G401 (cell line): ENCODE measurements around the gene DACT3. TPM values are rescaled to one million over a fixed set of nuclear protein-coding genes. Genes with fewer than 3 reads are reported as not detected.

Source experiments
- DNase-seq: peaks from one replicate; pipeline ENCODE4 v3.0.0-alpha.2; 2015; ENCODE audit warnings: low spot score
- in situ Hi-C: cut with HindIII; loops from 2 replicates; pipeline ENCODE4 v1.10.0; 2016; ENCODE audit warnings: low sequenced_read_pairs, mixed read lengths
- total RNA-seq: library from RNA; depleted of rRNA; stranded (reverse); fragments of >200 nt; shearing (Covaris generic); gene quantifications from 2 replicates; pipeline ENCODE4 v1.2.3, GENCODE V29; 2014; rRNA removed

Gene DACT3
- total RNA-seq, 1 experiment from 2014 or later, result 12.0 TPM

GRCh38 chr19:46605356-46605821 is 55.6 kb downstream of the DACT3 start:
- in situ Hi-C loops, result no loop called here
- DNase-seq, result no peak

GRCh38 chr19:46604781-46605355 is 56.1 kb downstream of the DACT3 start:
- DNase-seq, result peak; percentile 51
- in situ Hi-C loops, result loop anchor here (5.0 kb wide), 1 partner anchor 73 kb away; no protein-coding TSS in a partner anchor

- DNase-seq, result peak; percentile 39
- in situ Hi-C loops, result loop anchor here (5.0 kb wide), 1 partner anchor 71 kb away; no protein-coding TSS in a partner anchor
Observed at GRCh38 chr19:46603752-46604231, 57.2 kb downstream of the DACT3 start.

- in situ Hi-C loops, result loop anchor here (5.0 kb wide), 1 partner anchor 71 kb away; no protein-coding TSS in a partner anchor
- DNase-seq, result no peak
Observed at GRCh38 chr19:46603195-46603637, 57.8 kb downstream of the DACT3 start.

- peak; percentile 35 for DNase-seq
- in situ Hi-C loops, result loop anchor here (5.0 kb wide), 1 partner anchor 70 kb away; no protein-coding TSS in a partner anchor
Observed at GRCh38 chr19:46602392-46603194, 58.4 kb downstream of the DACT3 start.

GRCh38 chr19:46601318-46602224 is 59.4 kb downstream of the DACT3 start, which contains the start of gene CALM3:
Gene CALM3, plus strand, starts transcription at chr19:46601330. Its CDS starts 105 bp downstream, at chr19:46601435.
- DNase-seq, result peak; percentile 25
- in situ Hi-C loops, result loop anchor here (5.0 kb wide), 1 partner anchor 69 kb away; no protein-coding TSS in a partner anchor

GRCh38 chr19:46600384-46601317 is 60.3 kb downstream of the DACT3 start:
- in situ Hi-C loops, result loop anchor here (5.0 kb wide), 1 partner anchor 68 kb away; no protein-coding TSS in a partner anchor

GRCh38 chr19:46599716-46600373 is 61.1 kb downstream of the DACT3 start:
- DNase-seq, result peak; percentile 14
- in situ Hi-C loops, result loop anchor here (5.0 kb wide), 1 partner anchor 68 kb away; no protein-coding TSS in a partner anchor

More at GRCh38 chr19:46600384-46601317, 60.3 kb downstream of the DACT3 start:
- DNase-seq, result peak; percentile 96

GRCh38 chr19:46598372-46598917 is 62.5 kb downstream of the DACT3 start:
- no peak for DNase-seq
- in situ Hi-C loops, result no loop called here

Other genes with a start within 250 kb of the DACT3 start
- 74.2 and 93.6 TPM in 2 replicates for gene CCDC8, start 247.6 kb downstream of the DACT3 start, total RNA-seq
- not detected in 2 replicates for gene PNMA8C, start 232.2 kb downstream of the DACT3 start, total RNA-seq
- 40.3 and 40.5 TPM in 2 replicates for gene PNMA8A, start 189.6 kb downstream of the DACT3 start, total RNA-seq
- gene PNMA8B, start 165.3 kb downstream of the DACT3 start, total RNA-seq, result not detected in 2 replicates
- 109 and 147 TPM in 2 replicates for gene CALM3, start 59.9 kb downstream of the DACT3 start, total RNA-seq
- 1.7 and 16.2 TPM in 2 replicates for gene PTGIR, start 36.1 kb downstream of the DACT3 start, total RNA-seq
- gene GNG8, start 25.0 kb downstream of the DACT3 start, total RNA-seq, result not detected in 2 replicates
- 14.6 and 19.9 TPM in 2 replicates for gene PRKD2, start 55.9 kb upstream of the DACT3 start, total RNA-seq
- gene FKRP, start 84.9 kb upstream of the DACT3 start, total RNA-seq, result 19.3 and 42.4 TPM in 2 replicates
- 118 and 134 TPM in 2 replicates for gene STRN4, start 85.3 kb upstream of the DACT3 start, total RNA-seq
- gene SLC1A5, start 127.4 kb upstream of the DACT3 start, total RNA-seq, result 153 and 159 TPM in 2 replicates
- gene AP2S1, start 189.7 kb upstream of the DACT3 start, total RNA-seq, result 227 and 256 TPM in 2 replicates
- gene ARHGAP35, start 199.8 kb upstream of the DACT3 start, total RNA-seq, result 11.6 and 14.2 TPM in 2 replicates